Cardiac fibroblast (primary cell): Measurements from ENCODE around the gene MYOM1.
A peak's percentile ranks its signal among the peaks of the same experiment; 100 is the strongest.

Source experiments
- DNase-seq, 2 donors: peaks; one replicate each; pipeline versions ENCODE4 v3.0.0 to v3.0.0-alpha.2; 2010; ENCODE audit warnings: low read depth in 2 of 2
- H3K4me3 ChIP-seq, 2 donors: replicated peaks in 1 of 2; 1 replicate in 1 of 2; 2 replicates in 1 of 2; pipeline ENCODE4 v1.5.1; 2011; ENCODE audit warnings: low read depth in 2 of 2, low read length in 2 of 2, mild to moderate bottlenecking in 2 of 2, moderate library complexity in 1 of 2
- TF ChIP-seq, protein P1 (sequence below): IDR thresholded peaks from one replicate; pipeline ENCODE4 v1.5.1; 2011; ENCODE audit warnings: low read depth, mild to moderate bottlenecking, low read length, inconsistent platforms

MYOM1 gene

DNA sequence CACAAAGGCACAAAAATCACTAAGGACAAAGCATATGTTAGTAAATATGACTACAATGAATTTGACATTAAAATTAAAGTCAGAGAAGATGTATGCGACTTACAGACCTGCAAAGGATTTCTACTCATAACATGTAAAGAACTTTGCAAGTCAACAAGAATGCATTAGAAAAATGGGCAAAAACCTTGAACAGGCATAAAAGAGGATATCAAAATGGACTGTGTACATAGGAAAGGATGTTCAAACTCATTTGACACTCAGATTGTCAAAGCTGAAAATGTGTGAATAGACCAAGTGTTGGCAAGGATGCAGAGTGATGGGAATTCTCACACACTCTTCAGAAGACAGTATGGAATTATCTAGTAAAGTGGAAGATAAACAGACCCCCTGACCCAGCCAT, 94.9 kb downstream of the MYOM1 start:
- H3K4me3 ChIP-seq, result no peak overlapping the region
- DNase-seq, result no peak
- TF ChIP-seq, protein P1, sequence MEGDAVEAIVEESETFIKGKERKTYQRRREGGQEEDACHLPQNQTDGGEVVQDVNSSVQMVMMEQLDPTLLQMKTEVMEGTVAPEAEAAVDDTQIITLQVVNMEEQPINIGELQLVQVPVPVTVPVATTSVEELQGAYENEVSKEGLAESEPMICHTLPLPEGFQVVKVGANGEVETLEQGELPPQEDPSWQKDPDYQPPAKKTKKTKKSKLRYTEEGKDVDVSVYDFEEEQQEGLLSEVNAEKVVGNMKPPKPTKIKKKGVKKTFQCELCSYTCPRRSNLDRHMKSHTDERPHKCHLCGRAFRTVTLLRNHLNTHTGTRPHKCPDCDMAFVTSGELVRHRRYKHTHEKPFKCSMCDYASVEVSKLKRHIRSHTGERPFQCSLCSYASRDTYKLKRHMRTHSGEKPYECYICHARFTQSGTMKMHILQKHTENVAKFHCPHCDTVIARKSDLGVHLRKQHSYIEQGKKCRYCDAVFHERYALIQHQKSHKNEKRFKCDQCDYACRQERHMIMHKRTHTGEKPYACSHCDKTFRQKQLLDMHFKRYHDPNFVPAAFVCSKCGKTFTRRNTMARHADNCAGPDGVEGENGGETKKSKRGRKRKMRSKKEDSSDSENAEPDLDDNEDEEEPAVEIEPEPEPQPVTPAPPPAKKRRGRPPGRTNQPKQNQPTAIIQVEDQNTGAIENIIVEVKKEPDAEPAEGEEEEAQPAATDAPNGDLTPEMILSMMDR, result no peak

DNA sequence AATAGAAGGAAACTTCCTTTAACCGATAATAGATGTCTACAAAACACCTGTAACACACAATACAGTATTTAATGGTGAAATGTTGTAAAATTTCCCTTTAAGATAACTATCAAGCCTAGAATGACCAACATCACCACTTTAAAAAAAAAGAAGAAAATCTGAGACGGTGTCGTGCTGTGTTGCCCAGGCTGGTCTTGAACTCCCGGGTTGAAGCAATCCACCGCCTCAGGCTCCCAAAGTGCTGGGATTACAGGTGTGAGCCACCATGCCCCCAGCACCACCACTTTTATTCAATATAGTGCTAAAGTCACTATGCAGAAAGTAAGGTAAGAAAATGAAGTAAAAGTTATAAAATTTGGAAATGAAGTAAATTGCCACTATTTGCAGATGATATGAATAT, 96.9 kb downstream of the MYOM1 start:
- H3K4me3 ChIP-seq, result no peak overlapping the region
- no peak for DNase-seq
- TF ChIP-seq, protein P1, result no peak

DNA sequence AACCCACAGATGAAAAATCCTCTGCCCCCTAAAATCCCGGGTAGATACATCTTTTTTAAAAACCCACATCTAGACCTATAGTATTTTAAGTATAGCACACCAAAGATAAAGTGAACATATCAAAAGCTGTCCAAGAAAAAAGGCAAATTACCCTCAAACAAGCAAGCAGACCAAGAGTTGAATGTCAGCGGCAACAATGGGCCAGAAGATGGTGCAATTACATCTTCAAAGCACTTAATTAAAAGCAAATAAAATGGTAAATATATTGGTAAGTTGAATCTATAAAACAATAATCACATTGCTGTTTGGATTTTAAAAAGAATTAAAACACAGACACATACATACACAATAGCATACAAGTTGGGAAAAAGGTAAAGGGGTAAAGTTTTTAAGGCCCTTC, 98.5 kb downstream of the MYOM1 start:
- peak; percentile 10 to 26 for DNase-seq
- H3K4me3 ChIP-seq, result no peak overlapping the region
- TF ChIP-seq, protein P1, result no peak

DNA sequence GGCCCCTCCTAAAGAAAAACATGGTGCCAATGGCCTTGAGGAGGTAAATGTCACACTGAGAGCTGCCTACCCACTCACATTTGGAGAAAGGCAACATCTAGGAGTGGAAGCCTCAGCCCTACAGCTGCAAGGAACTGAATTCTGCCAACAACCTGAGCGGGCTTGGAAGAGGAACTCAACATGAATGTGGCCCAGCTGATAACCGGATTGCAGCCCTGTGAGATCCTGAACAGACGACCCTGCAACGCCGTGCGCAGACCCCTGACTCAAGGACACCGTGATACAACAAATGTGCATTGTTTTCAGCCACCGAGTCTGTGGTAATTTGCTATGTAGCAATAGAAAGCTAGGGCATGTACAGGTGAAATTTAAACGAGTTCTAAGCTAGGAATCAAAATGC, 99.4 kb downstream of the MYOM1 start:
- TF ChIP-seq, protein P1, result no peak
- no peak for DNase-seq
- no peak overlapping the region for H3K4me3 ChIP-seq

DNA sequence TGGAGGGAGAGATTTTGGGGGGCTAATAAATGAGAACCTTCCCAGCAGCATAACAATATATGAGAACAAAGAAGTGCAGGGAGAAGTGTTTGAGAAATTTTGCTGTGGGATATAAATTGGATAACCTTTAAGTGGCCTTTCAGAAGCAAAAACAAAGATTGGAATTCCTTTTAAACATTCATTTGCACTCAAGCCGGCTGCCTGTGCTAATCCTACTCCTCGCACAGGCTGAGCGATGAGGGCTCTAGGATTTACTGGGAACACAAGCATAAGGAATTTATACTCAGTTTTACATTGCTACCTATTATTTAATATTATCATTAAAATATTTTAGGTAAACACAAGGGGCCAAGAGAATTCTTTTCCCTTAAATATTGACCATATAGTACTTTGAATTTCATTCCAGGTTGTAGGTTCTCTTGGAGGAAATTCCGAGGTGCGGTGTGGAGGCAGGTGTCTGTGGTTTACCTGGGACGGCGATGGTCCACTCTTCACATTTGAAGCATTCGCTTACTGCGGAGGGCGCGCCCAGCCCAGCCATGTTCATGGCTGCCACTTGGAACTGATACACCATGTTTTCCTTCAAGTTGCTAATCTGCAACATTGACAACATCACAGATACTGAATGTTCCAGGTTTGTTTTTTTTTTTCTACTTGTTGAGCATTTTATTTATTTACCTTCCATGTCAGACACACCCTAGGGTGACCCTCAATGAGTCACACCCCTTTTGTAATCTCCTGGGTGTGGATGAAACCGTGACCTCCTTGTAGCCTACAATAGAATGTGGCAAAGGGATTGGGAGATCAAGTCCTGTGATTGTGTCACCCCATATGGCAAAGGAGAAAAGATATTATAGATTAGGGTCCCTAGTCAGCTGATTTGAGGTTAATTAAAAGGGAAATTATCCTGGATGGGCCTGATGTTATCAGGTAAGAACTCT, 100.1 kb downstream of the MYOM1 start:
- TF ChIP-seq, protein P1, result no peak
- peak in 1 of 2 donors; percentile 15 for DNase-seq
- no peak overlapping the region for H3K4me3 ChIP-seq

DNA sequence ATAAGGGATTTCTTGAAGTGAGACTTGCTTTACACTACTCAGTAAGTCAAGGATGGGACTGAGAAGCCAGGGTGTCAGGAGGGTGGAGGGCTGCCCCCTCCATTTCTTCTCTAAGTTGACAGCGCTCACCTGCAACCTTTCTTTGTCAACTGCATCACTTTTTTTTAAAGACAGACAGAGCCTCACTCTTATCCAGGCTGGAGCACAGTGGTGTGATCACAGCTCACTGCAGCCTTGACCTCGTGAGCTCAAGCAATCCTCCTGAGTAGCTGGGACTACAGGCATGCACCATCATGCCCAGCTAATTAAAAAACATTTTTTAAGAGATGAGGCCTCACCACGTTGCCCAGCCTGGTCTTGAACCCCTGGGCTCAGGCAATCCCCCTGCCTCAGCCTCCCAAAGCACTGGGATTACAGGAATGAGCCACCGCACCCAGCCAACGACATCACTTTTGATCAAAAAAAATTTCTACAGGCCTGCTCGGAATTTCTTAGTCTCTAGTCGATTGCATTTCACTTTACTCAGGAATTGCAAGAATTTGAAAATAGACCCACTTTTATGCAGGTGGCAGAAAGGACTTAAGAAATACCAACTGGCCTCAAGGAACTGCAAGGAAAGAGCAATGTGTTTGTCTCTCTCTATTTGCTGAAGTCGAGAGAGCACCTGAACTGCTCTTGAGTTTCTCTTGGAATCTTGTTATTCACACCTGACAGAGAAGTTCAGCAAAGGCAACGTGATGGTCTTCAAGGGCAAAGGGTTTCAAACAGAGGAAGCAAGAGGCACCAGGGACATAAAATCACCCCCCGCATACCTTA, 101.4 kb downstream of the MYOM1 start:
- TF ChIP-seq, protein P1, result no peak
- no peak overlapping the region for H3K4me3 ChIP-seq
- DNase-seq, result no peak
